HG03378 (cell line): ENCODE measurements around the gene MN1.

Experiments used
- ATAC-seq: cut with Tn5 transposase; IDR thresholded peaks from one replicate; pipeline ENCODE4 v1.9.1; 2021; ENCODE audit warnings: mild to moderate bottlenecking, moderate library complexity; ENCODE audit not compliant: unreplicated experiment

MN1 gene

GRCh38 chr22:27765706-27766291, 35.8 kb downstream of the MN1 start:
- ATAC-seq: no peak

- no peak for ATAC-seq
These were observed 36.8 kb downstream of the MN1 start for GRCh38 chr22:27764722-27765236.

GRCh38 chr22:27761665-27762064, 39.9 kb downstream of the MN1 start:
- ATAC-seq: no peak

GRCh38 chr22:27761000-27761399, 40.6 kb downstream of the MN1 start:
- ATAC-seq: no peak

GRCh38 chr22:27760474-27760873, 41.1 kb downstream of the MN1 start:
- ATAC-seq: no peak

GRCh38 chr22:27757928-27758525, 43.5 kb downstream of the MN1 start:
- ATAC-seq: no peak

- no peak for ATAC-seq
These were observed 45.3 kb downstream of the MN1 start for GRCh38 chr22:27756212-27756660.

- ATAC-seq: no peak
These were observed 45.9 kb downstream of the MN1 start for GRCh38 chr22:27755521-27756211.

GRCh38 chr22:27754888-27755480, 46.6 kb downstream of the MN1 start:
- ATAC-seq: no peak

GRCh38 chr22:27754247-27754887, 47.2 kb downstream of the MN1 start:
- no peak for ATAC-seq

- no peak for ATAC-seq
These were observed 48.8 kb downstream of the MN1 start for GRCh38 chr22:27752771-27753170.

- no peak for ATAC-seq
These were observed 49.4 kb downstream of the MN1 start for GRCh38 chr22:27752141-27752540.

- ATAC-seq: no peak
These were observed 50.1 kb downstream of the MN1 start for GRCh38 chr22:27751277-27752070.

- no peak for ATAC-seq
These were observed 50.8 kb downstream of the MN1 start for GRCh38 chr22:27750584-27751265.

GRCh38 chr22:27749597-27750225, 51.8 kb downstream of the MN1 start:
- ATAC-seq: no peak

- ATAC-seq: no peak
These were observed 52.8 kb downstream of the MN1 start for GRCh38 chr22:27748751-27749191.

GRCh38 chr22:27748349-27748748, 53.2 kb downstream of the MN1 start:
- no peak for ATAC-seq

- ATAC-seq: no peak
These were observed 53.9 kb downstream of the MN1 start for GRCh38 chr22:27747396-27748221.
